Omental fat pad (tissue), 4 donors: ENCODE measurements around the gene TCEAL5. TPM values are rescaled to one million over a fixed set of nuclear protein-coding genes. Genes with fewer than 3 reads are reported as not detected.
"Not testable (repeated sequence)": the region's sequence is repeated elsewhere in the genome, so short reads cannot be mapped to it uniquely, and the experiment has no call there.

ENCODE experiments used
- ATAC-seq: fragments of 150-250 bp; one replicate; pipeline ENCODE4 v1.9.1; 2016; ENCODE audit warnings: mild to moderate bottlenecking, moderate library complexity; ENCODE audit not compliant: low FRiP score
- DNase-seq: peaks from one replicate; pipeline ENCODE4 v3.0.0-alpha.2; 2019; ENCODE audit warnings: low spot score
- CTCF ChIP-seq, 3 donors: fragments of 450-650 bp; IDR thresholded peaks; one replicate each; pipeline ENCODE4 v1.5.1; 2016 to 2017; ENCODE audit warnings: antibody characterized with exemption in 3 of 3, mild to moderate bottlenecking in 3 of 3, moderate library complexity in 2 of 3
- total RNA-seq, 4 donors: library from RNA; depleted of rRNA; stranded (reverse); fragments of >200 nt; gene quantifications; one replicate each; pipeline ENCODE4 v1.1.0, GENCODE V29; 2016

The TCEAL5 gene
- total RNA-seq, 4 donors from 2014 or later: 2.9 TPM; not detected in 3

- no peak for TF ChIP-seq CTCF (IDR thresholded peaks at IDR 0.05)
- ATAC-seq: peak; percentile 62
- DNase-seq: no peak
Measured at GRCh38 chrX:103254171-103254824, 22.3 kb downstream of the TCEAL5 start.

DNA sequence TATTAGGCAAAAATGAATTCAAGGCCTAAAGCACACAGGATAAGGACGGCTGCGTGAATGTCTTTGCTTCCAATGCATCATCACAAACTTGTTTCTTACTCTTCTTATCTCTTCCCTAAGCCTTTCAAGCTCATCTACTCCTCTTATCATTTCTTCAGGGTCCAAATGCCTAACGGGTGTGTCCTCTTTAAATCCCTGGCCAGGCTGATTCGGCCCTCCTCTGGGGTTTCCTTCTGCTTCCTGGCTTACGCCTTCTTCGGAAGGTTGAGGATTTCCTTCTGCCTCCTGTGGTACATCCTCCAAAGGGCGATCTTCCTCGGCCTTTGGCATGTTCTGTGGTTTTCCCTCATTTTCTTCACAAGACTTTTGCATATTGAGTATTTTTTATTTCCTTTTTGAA is 22.9 kb downstream of the TCEAL5 start:
- no peak for ATAC-seq

DNA sequence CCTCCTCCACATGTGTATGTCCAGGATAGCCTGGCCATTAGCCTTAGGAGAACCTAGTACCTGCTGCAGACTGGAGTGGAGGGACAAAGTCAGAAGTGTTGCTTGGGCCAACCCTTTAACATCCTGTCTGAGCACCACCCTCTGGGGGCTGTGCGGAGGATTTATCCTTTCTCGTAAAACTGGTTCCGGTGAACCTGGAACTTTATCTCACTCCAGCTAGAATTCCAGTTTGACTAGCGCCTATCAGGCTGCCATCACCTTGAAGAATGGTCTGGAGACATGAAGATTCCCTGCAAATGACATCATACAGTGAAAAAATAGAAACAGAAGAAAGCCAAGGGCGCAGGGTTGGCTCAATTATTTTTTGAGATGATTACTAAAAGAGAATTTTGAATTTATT is 25.6 kb downstream of the TCEAL5 start:
- no peak for ATAC-seq
- DNase-seq: no peak
- no peak for TF ChIP-seq CTCF (IDR thresholded peaks at IDR 0.05)

More for the DNA sequence above, 22.9 kb downstream of the TCEAL5 start:
- DNase-seq: no peak
- TF ChIP-seq CTCF (IDR thresholded peaks at IDR 0.05): no peak

GRCh38 chrX:103249805-103250204 is 26.7 kb downstream of the TCEAL5 start:
- no peak for TF ChIP-seq CTCF (IDR thresholded peaks at IDR 0.05)
- ATAC-seq: no peak
- no peak for DNase-seq

DNA sequence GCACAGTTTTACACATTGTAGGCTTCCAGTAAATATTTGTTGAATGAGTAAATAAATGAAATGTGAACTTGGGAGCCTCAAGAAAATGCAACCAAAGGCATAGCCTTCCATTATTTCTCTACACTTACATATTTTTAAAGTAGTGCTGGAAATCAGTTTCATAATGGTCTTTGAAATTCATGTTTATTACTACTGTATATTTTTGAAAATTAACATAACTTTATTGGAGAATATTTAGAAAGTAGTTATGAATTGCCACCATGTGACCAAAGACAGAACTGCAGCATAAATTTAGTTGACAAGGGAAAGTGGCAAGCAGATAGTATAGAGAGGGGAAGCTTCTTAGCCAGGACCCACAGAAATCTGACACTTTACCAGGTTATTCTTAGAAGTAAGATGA is 28.0 kb downstream of the TCEAL5 start:
- TF ChIP-seq CTCF (IDR thresholded peaks at IDR 0.05): no peak

DNA sequence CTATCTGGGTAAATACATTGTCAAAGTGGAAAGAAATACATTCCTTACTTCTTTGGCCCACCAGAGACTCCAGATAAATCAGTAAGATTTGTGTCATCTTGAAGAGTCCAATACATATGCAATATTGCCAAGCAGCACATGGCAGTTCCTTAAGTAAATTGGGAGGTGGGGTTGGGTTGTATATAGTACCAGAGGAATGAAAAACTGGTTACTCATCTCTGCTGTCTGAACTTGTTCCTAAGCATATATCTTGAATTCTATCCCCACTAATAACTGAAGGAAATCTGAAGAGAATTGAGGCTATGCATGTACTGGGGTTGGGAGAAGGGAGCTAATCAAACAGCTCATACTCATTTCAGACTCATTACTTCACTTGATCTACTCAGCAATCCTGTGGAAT is 36.4 kb downstream of the TCEAL5 start:
- no peak for ATAC-seq
- no peak for DNase-seq
- no peak for TF ChIP-seq CTCF (IDR thresholded peaks at IDR 0.05)

More for the DNA sequence above, 28.0 kb downstream of the TCEAL5 start:
- ATAC-seq (no peak), DNase-seq (no peak)

- DNase-seq (no peak), ATAC-seq (no peak)
- no peak for TF ChIP-seq CTCF (IDR thresholded peaks at IDR 0.05)
Measured at GRCh38 chrX:103236296-103236695, 40.3 kb downstream of the TCEAL5 start.

DNA sequence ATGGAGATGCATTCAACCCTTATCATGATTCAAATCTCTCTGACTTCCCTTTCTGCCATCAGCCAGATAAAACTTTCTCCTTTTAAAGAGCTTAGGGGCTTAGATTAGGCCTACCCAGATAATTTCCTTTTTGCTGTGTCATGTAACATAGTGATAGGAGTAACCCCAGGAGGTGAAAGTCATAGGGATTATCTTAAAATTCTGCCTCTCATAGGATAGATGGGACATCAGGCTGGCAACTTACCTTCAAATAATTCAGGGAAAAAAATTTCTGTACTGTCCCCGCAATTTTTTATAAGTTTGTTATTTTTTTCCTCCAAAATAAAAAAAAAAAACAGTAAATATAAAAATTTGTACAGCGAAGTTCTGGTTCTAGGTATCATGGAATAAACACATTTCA is 40.9 kb downstream of the TCEAL5 start:
- DNase-seq, ATAC-seq: not testable (repeated sequence)
